ENCODE data around the gene NUBP2.
"Not testable (repeated sequence)": the region's sequence is repeated elsewhere in the genome, so short reads cannot be mapped to it uniquely, and the experiment has no call there.

Gene NUBP2

DNA sequence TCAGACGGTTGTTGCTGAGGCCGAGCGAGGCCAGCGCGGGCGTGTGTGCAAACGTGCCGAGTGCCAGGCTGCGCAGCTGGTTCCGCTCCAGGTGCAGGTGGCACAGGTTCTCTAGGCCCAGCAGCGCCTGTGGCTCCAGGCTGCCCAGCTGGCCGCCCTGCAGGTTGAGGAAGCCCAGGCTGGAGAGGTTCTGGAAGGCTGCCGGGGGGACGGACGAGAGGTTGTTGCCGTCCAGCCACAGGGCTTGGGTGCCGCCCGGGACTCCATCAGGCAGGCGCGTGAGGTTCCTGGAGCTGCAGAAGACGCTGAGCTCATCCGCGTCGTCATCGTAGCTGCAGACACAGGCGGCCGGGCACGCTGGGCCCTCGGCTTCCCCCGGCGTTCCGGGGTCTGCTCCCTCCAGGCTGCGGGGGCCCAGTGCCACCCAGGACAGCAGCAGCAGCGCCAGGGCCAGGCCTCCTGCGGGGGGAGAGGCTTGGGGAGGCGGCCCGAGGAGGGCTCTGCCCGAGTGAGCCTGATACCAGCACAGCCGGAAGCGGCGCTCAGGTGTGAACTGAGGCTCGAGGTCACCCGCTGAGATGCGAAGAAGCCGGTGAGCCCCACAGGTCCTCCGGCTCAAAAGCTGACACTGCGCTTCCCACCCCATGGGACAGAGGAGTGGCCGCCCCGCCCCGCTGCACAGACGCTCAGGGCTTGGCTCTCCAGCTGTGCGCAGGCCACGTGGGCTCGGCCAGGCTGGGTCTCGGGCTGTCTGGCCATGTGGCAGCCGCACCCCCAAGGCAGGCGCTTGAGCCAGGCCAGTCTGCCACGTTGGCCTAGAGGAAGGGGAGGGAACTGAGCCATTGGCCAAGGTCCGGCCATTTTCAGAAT, 9.4 kb downstream of the NUBP2 start:
- H3K4me1 Mint-ChIP-seq (ENCODE audit: low read depth): peaks cover 1% of the 10 kb centered on the region
- no peaks in the 10 kb centered on the region for H3K27me3 Mint-ChIP-seq
- H3K36me3 Mint-ChIP-seq (ENCODE audit: low read depth): peaks cover 38% of the 10 kb centered on the region
- peaks cover 1% of the 10 kb centered on the region for H3K9me3 Mint-ChIP-seq
- H3K27ac Mint-ChIP-seq: no peak overlapping the region
- no peak for DNase-seq
- no peak overlapping the region for H3K4me3 Mint-ChIP-seq

DNA sequence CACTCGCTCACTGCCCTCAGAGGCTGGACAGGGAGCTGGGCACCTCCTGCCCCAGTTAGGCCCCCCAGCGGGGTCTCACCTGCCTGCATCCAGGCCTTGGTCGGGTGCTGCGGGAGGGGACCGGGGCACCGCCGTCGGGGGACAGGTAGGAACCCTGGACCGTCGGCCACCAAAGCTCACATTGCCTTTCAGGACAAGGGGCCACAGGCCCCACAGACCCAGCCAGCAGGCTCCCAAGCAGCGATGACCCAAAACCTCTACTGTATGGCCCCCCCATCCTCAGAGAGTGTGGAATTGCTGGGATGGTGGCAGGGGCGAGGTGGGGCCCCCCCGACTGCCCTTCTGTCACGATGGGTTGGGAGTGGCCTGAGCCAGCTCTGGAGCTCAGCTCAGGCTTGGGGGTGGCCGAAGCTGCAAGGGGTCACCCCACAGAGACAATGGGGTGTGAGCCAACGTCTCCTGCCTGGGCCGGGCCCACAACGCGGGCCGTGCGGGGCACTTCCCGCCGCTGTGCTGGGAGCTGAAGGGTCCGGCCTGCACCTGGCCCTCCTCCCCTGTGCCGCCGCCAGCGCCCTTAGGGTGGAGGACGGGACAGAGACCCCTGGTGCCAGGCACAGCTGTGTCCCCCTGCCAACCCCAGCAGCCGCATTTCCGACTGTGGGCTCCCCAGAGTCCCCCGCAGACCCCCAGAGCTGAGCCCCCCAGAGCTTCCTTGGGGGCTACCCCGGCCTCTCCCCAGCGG, 10.2 kb downstream of the NUBP2 start:
- no peak for DNase-seq
- Mint-ChIP-seq H3K4me3 (no peak overlapping the region), H3K27ac (no peak overlapping the region), H3K36me3 (ENCODE audit: low read depth) (peaks cover 39% of the 10 kb centered on the region), H3K27me3 (no peaks in the 10 kb centered on the region), H3K4me1 (ENCODE audit: low read depth) (peaks cover 1% of the 10 kb centered on the region), H3K9me3 (peaks cover 5% of the 10 kb centered on the region)

DNA sequence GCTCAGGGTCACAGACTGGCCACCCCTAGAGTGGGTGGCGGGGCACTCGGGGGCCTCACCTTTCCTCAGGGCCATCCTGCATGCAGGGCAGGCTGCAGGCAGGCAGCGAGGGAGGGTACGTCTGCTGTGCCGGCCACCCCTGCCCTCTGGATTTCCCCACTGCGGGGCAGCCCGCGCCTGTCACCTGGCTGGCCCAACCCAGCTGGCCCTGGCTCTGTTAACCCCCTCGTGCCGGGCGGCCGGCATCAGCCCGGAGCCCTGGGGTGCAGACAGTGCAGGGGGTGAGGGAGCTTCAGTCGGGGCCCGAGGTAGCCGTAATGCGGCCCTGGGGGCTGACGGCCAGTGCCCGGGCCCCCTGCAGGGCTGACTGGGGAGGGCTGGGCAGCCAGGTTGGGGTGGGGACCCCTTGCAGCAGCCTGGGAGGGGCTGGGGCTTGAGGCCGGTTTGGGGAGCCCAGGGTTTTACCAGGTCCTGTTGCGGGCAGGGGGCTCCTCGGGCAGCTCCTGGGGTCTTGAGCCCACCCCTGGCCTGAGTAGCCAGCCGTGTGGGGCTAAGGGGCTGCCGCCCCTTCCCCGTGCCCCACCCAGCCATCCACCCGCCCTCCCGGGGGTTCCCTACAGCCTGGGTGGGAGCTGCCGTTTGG, 10.9 kb downstream of the NUBP2 start, which contains the start of gene IGFALS:
TSS of gene IGFALS (minus strand) at position 128 of the 643 bp plus-strand sequence. CDS start at position 75, 53 bp downstream.
- Mint-ChIP-seq H3K9me3 (peaks cover 5% of the 10 kb centered on the region), H3K4me1 (ENCODE audit: low read depth) (peaks cover 1% of the 10 kb centered on the region), H3K4me3 (no peak within 1 kb of the TSS), H3K36me3 (ENCODE audit: low read depth) (peaks cover 34% of the 10 kb centered on the region), H3K27ac (no peak within 1 kb of the TSS), H3K27me3 (no peaks in the 10 kb centered on the region)
- no peak for DNase-seq

DNA sequence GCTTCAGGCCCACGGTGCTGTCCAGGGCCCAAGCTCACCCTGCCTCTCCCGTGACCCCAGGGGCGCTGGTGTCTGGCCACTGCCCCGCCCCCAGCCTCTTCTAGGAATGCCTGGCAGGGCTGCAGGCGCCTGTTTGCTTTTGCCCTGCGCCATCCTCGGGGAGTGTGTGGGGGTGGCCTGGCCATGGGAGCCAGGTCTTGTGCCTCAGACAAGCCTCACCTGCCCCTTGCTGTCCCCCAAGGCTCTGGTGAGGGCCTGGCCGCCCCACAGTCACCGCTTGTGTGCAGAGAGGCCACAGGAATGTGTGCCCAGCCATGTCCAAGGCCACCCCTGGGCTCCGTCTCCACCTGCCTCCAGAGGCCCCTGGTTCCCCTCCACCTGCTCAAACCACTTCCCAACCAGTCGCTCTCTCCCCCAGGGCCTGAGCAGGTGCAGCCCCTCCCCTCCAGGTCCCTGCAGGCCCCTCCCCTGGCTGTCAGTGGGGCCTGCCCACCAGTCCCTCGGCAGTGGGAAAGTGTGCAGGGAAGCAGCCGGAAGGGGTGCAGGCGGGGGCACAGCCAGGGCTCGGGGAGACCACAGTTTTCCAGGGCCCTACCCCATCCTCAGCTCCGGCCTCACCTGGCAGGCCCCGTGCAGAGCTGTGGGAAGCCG, 11.6 kb downstream of the NUBP2 start:
- Mint-ChIP-seq H3K9me3 (peaks cover 10% of the 10 kb centered on the region), H3K27ac (no peak overlapping the region), H3K4me3 (no peak overlapping the region), H3K36me3 (ENCODE audit: low read depth) (peaks cover 34% of the 10 kb centered on the region), H3K4me1 (ENCODE audit: low read depth) (no peaks in the 10 kb centered on the region), H3K27me3 (no peaks in the 10 kb centered on the region)
- DNase-seq: no peak

DNA sequence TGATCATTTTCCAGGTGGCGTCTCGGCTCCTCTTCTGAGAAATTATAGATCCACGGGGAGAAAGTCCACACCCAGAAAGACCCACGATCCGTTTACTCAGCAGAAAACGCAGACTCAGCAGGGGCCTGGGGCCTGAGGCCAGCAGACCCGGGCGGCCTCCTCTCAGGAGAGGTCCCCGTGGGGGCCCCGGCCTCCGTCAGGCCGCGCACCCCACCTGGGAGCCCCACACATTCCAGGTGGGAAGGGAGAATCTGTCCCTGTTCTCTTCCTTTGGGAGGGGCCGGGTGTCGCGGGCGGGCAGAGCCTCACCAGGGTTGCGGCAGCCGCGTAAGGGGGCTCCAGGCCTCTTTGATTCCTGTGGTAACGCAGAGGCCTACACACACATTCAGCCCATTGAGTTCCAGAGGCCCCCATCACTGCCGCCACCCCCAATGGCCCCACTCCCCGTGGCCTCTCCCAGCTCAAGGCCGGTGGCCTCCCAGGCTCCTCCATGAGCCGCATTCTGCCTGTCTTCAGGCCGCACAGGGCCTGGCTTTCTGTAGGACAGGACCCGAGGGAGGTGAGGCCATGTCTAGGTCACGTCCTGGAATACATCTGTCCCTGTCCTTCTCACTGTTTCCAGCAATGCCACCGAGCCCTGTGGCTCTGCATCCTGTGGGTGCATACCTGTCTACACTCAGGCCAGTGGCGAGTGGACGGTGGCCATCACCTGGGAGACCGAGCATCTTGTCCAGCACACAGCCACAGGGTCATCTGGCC, 12.3 kb downstream of the NUBP2 start:
- Mint-ChIP-seq H3K27ac (no peak overlapping the region), H3K4me1 (ENCODE audit: low read depth) (no peaks in the 10 kb centered on the region), H3K27me3 (no peaks in the 10 kb centered on the region), H3K36me3 (ENCODE audit: low read depth) (peaks cover 41% of the 10 kb centered on the region), H3K9me3 (peaks cover 12% of the 10 kb centered on the region), H3K4me3 (no peak overlapping the region)
- DNase-seq: no peak

DNA sequence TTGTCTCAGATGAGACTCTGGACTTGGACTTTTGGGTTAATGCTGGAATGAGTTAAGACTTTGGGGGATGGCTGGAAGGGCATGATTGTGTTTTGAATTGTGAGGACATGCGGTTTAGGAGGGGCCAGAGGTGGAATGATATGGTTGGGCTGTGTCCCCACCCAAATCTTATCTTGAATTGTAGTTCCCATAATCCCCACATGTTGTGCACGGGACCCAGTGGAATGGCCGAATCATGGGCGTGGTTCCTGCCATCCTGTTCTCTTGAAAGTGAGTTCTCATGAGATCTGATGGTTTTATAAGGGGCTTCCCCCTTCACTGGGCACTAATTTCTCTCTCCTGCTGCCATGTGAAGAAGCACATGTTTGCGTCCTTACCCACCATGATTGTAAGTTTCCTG, 16.5 kb downstream of the NUBP2 start:
- DNase-seq; H3K4me1 Mint-ChIP-seq (ENCODE audit: low read depth); H3K27ac Mint-ChIP-seq; H3K27me3 Mint-ChIP-seq; H3K4me3 Mint-ChIP-seq: not testable (repeated sequence)
- H3K9me3 Mint-ChIP-seq: peaks cover 12% of the 10 kb centered on the region
- peaks cover 50% of the 10 kb centered on the region for H3K36me3 Mint-ChIP-seq (ENCODE audit: low read depth)

DNA sequence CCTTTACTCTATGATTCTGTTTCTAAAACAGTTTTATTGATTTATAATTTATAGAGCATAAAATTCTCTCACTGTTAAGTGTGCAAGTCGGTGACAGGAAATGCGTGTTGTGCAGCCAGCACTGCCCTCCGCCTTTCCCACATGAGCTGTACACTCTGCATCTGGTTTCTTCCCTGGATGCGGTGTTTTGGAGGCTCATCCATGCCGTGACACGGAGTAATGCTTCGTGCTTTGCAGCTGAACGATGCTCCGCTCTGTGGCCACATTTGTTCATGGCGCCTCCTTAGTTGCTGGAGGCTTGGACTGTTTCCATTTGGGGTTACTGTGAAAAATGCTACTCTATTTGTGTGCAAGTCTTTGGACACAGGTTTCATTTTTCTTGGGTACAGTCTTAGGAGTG, 17.9 kb downstream of the NUBP2 start:
- Mint-ChIP-seq H3K27ac (no peak overlapping the region), H3K27me3 (no peaks in the 10 kb centered on the region), H3K9me3 (peaks cover 12% of the 10 kb centered on the region), H3K36me3 (ENCODE audit: low read depth) (peaks cover 60% of the 10 kb centered on the region), H3K4me1 (ENCODE audit: low read depth) (no peaks in the 10 kb centered on the region), H3K4me3 (no peak overlapping the region)
- DNase-seq: no peak

DNA sequence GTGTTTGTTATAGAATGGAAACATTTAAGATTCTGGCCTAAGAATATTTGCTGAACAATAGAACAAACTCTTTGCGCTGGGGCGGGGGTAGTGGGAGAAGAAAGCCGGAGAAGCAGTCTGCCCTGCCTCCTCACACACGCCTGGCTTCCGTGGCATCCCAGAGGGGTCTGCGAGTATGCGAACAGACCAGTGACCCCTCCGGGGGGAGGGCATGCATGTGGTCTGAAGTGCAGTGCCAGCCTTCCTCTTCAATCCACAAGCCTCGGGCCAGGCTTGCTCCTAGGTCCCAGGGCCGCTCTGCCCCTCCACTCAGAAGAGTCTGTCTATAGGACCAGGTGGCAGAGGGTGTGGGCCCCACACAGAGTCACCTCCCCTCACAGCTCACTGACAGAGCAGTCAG, 24.9 kb downstream of the NUBP2 start:
- Mint-ChIP-seq H3K27ac (no peak overlapping the region), H3K4me3 (no peak overlapping the region), H3K9me3 (no peaks in the 10 kb centered on the region), H3K36me3 (ENCODE audit: low read depth) (peaks cover 66% of the 10 kb centered on the region), H3K4me1 (ENCODE audit: low read depth) (peaks cover 2% of the 10 kb centered on the region), H3K27me3 (no peaks in the 10 kb centered on the region)
- no peak for DNase-seq

DNA sequence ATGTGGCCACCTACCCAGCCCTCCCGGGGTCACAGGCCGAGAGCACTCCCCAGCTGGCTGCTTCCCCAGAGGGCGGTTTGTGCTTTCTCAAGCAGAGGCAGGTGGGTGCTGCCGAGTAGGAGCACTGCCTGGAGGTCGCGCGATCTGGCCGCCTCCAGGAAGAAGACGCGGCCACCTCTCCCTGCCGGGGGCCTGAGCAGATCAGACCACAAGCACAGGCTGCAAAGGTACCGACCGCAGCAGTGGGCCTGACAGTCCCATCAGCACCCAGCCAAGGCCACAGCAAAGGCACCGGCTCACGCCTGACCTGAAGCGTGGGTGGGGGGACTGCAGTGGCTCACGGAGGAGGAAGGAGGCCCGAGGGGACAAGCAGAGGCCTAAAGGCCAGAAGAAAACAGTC, 25.9 kb downstream of the NUBP2 start:
- no peak for DNase-seq
- no peaks in the 10 kb centered on the region for H3K9me3 Mint-ChIP-seq
- H3K36me3 Mint-ChIP-seq (ENCODE audit: low read depth): peaks cover 75% of the 10 kb centered on the region
- H3K4me3 Mint-ChIP-seq: no peak overlapping the region
- peaks cover 11% of the 10 kb centered on the region for H3K4me1 Mint-ChIP-seq (ENCODE audit: low read depth)
- H3K27me3 Mint-ChIP-seq: no peaks in the 10 kb centered on the region
- H3K27ac Mint-ChIP-seq: no peak overlapping the region

DNA sequence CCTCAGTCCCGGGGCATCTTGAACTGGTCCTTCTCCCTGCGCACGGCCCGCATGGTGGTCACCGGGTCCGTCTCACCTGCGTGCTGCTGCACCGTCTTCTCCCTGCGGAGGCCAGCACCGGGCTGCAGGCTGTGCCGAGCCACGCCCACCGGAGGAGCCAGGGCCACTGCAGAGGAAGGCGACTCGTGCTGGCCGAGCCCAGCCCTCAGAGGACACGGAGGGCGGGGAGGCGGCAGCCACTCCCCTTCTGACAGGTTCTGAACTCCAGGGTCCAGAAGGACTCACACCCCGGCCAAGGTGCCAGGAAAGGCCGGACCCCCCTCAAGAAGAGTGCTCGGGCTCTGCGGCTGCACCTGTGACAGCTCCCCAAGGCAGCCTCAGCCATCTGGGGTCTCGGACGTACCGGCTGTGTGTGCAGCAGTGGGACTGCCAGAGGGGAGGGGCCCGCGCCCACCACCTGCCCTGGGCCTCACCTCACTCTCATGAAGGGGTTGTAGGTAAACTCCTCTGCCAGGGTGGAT, 26.6 kb downstream of the NUBP2 start:
- Mint-ChIP-seq H3K27me3 (no peaks in the 10 kb centered on the region), H3K27ac (no peak overlapping the region), H3K4me1 (ENCODE audit: low read depth) (peaks cover 11% of the 10 kb centered on the region), H3K4me3 (no peak overlapping the region), H3K36me3 (ENCODE audit: low read depth) (peaks cover 76% of the 10 kb centered on the region), H3K9me3 (no peaks in the 10 kb centered on the region)
- no peak for DNase-seq

DNA sequence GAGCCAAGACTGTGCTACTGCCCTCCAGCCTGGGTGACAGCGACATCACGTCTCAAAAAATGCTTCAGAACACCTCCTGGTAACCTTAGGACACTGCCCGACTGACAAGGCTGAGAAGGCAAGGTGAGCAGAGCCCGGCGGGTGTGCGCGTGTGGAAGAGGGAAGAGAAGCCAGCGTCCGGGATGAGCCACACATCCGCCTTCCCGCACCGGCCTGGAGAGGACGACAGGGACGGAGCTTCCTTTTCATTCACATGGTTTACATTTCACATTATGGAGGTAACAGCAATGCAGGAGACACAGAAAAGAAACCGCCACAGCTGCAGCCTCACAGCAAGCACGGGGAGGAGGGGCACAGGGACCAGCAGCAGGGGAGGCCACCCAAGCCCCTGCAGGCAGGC, 27.3 kb downstream of the NUBP2 start:
- Mint-ChIP-seq H3K36me3 (ENCODE audit: low read depth) (peaks cover 72% of the 10 kb centered on the region), H3K9me3 (no peaks in the 10 kb centered on the region)
- DNase-seq: no peak

DNA sequence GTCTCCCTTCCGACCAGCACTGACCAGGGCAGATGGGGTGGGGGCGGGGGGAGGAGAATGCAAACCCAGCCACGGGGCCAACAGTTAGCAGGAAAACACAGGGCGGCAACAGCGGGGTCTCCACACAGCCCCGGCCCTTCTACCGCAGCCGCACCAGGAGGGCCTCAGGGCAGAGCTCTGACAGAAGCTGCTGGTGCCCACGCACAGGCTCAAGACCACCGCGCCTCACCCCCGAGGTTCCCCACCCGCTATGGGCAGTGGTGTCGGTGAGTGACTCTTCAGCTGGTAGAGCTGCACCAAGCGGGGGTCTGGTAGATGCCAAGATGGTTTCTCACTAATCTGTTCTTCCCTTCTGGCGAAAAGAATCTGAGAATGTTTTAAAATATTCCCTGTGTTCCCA, 27.8 kb downstream of the NUBP2 start:
- H3K36me3 Mint-ChIP-seq (ENCODE audit: low read depth): peaks cover 72% of the 10 kb centered on the region
- no peak overlapping the region for H3K27ac Mint-ChIP-seq
- H3K4me3 Mint-ChIP-seq: no peak overlapping the region
- H3K4me1 Mint-ChIP-seq (ENCODE audit: low read depth): peaks cover 11% of the 10 kb centered on the region
- no peak for DNase-seq
- H3K9me3 Mint-ChIP-seq: no peaks in the 10 kb centered on the region
- H3K27me3 Mint-ChIP-seq: no peaks in the 10 kb centered on the region

More for the DNA sequence above, 27.3 kb downstream of the NUBP2 start:
- no peak overlapping the region for H3K27ac Mint-ChIP-seq
- peaks cover 11% of the 10 kb centered on the region for H3K4me1 Mint-ChIP-seq (ENCODE audit: low read depth)
- H3K27me3 Mint-ChIP-seq: no peaks in the 10 kb centered on the region
- no peak overlapping the region for H3K4me3 Mint-ChIP-seq

DNA sequence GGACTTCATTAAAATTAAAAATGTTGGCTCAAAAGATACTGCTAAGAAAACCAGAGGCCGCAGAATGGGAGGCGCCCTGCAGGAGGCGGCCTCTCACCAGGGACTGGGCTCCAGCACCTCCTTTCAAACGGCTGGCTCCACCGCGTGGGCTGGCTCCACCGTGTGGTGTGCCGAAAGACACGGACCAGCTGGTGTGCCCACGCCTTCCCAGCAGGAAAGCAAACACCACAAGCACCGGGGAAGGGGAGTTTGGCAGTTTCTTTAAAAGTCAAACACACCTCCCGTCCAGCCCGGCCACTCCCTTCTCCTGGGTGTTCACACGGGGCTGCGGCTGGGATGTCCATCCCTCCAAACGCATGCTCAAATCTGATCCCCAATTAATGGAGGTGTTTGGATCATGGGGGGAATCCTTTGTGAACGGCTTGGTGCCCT, 30.0 kb downstream of the NUBP2 start:
- Mint-ChIP-seq H3K9me3 (no peaks in the 10 kb centered on the region), H3K4me3 (no peak overlapping the region), H3K27ac (peak overlapping the region; percentile 74), H3K27me3 (no peaks in the 10 kb centered on the region), H3K36me3 (ENCODE audit: low read depth) (peaks cover 67% of the 10 kb centered on the region), H3K4me1 (ENCODE audit: low read depth) (peaks cover 11% of the 10 kb centered on the region)
- DNase-seq: peak; percentile 53
